SK-N-SH (cell line): Measurements from ENCODE around the gene ZNF148. TPM values are rescaled to one million over a fixed set of nuclear protein-coding genes. Genes with fewer than 3 reads are reported as not detected.

Experiments used
- CTCF ChIA-PET: fragments of 300-600, 350-600 bp; formaldehyde crosslinking; extraction: SDS; loops from one replicate; lab custom pipeline; 2021; lab: Yijun Ruan, JAX
- POLR2A ChIA-PET: fragments of 350-600 bp; sonication (Branson Sonifier 250); formaldehyde crosslinking; extraction: SDS; loops from one replicate; lab custom pipeline; 2020; ENCODE audit warnings: antibody characterized with exemption, inconsistent platforms; lab: Yijun Ruan, JAX
- DNase-seq: peaks from one replicate; pipeline ENCODE4 v3.0.0; 2012
- H2AFZ ChIP-seq: fragments of 200-600 bp; sonication (generic); 2 replicates; pipeline ENCODE4 v1.8.1; 2016; ENCODE audit warnings: antibody characterized with exemption, mild to moderate bottlenecking, low read depth
- H3F3A ChIP-seq: fragments of 200-600 bp; sonication (generic); replicated peaks from 2 replicates; pipeline ENCODE3; 2016; ENCODE audit warnings: antibody characterized with exemption, mild to moderate bottlenecking; ENCODE audit not compliant: insufficient read depth
- H3K27ac ChIP-seq, 2 experiments: fragments of 200-500 bp in 1 of 2; fragments of 200-600 bp in 1 of 2; sonication (Bioruptor generic) in 1 of 2; sonication (generic), shearing (Covaris generic) in 1 of 2; 2 replicates each; pipeline versions ENCODE4 v1.5.1 to v1.6.1; 2014 to 2016; ENCODE audit warnings: low read depth in 2 of 2, inconsistent platforms in 1 of 2, low read length in 1 of 2, mild to moderate bottlenecking in 1 of 2, mixed read lengths in 1 of 2
- H3K27me3 ChIP-seq: fragments of 200-600 bp; sonication (generic), shearing (Covaris generic); 2 replicates; pipeline ENCODE4 v1.6.1; 2016; ENCODE audit warnings: mixed run types; ENCODE audit not compliant: insufficient read depth
- H3K36me3 ChIP-seq, 2 experiments: fragments of 200-500 bp in 1 of 2; fragments of 200-600 bp in 1 of 2; sonication (Bioruptor generic) in 1 of 2; sonication (generic) in 1 of 2; replicated peaks in 1 of 2; 2 replicates each; pipeline versions ENCODE3 to v1.5.1; 2014 to 2016; ENCODE audit warnings: low read length in 1 of 2, mild to moderate bottlenecking in 1 of 2; ENCODE audit not compliant: insufficient read depth in 2 of 2, control insufficient read depth in 1 of 2
- H3K4me1 ChIP-seq, 2 experiments: fragments of 200-500 bp in 1 of 2; fragments of 200-600 bp in 1 of 2; sonication (Bioruptor generic) in 1 of 2; sonication (generic), shearing (Covaris generic) in 1 of 2; 2 replicates each; pipeline versions ENCODE4 v1.5.1 to v1.6.1; 2014 to 2016; ENCODE audit warnings: low read depth in 1 of 2, low read length in 1 of 2, mixed run types in 1 of 2; ENCODE audit not compliant: insufficient read depth in 2 of 2, control insufficient read depth in 1 of 2
- H3K4me2 ChIP-seq: fragments of 200-600 bp; sonication (generic), shearing (Covaris generic); 2 replicates; pipeline ENCODE4 v1.6.1; 2017; ENCODE audit warnings: mixed run types
- H3K4me3 ChIP-seq, 2 experiments: fragments of 200-500 bp in 1 of 2; fragments of 200-600 bp in 1 of 2; sonication (Bioruptor generic) in 1 of 2; sonication (generic), shearing (Covaris generic) in 1 of 2; 2 replicates each; pipeline versions ENCODE4 v1.5.1 to v1.8.1; 2014 to 2016; ENCODE audit warnings: low read depth in 2 of 2, inconsistent platforms in 1 of 2, low read length in 1 of 2, mild to moderate bottlenecking in 1 of 2, mixed read lengths in 1 of 2, moderate library complexity in 1 of 2
- H3K79me2 ChIP-seq: fragments of 200-600 bp; sonication (generic); 2 replicates; pipeline ENCODE4 v1.8.1; 2017; ENCODE audit warnings: mild to moderate bottlenecking; ENCODE audit not compliant: insufficient read depth
- H3K9ac ChIP-seq: fragments of 200-600 bp; sonication (generic); 2 replicates; pipeline ENCODE4 v1.6.1; 2017; ENCODE audit warnings: mixed run types
- H3K9me2 ChIP-seq: fragments of 200-600 bp; sonication (generic); 2 replicates; pipeline ENCODE4 v1.6.1; 2017; ENCODE audit warnings: mixed run types
- H3K9me3 ChIP-seq: fragments of 200-600 bp; sonication (generic); 2 replicates; pipeline ENCODE4 v1.6.1; 2017; ENCODE audit warnings: mixed run types, mild to moderate bottlenecking, moderate library complexity
- H4K20me1 ChIP-seq: fragments of 200-600 bp; sonication (generic); 2 replicates; pipeline ENCODE4 v1.6.1; 2017; ENCODE audit warnings: mild to moderate bottlenecking, mixed run types; ENCODE audit not compliant: insufficient read depth
- CTCF ChIP-seq: fragments of 200-600 bp; sonication (generic); IDR thresholded peaks from 2 replicates; pipeline ENCODE4 v1.6.1; 2017; ENCODE audit warnings: antibody characterized with exemption, mild to moderate bottlenecking, moderate library complexity
- ELF1 ChIP-seq: IDR thresholded peaks from 2 replicates; pipeline ENCODE4 v1.4.0; 2012
- FOXJ3 ChIP-seq: sonication (generic); formaldehyde crosslinking; IDR thresholded peaks from 2 replicates; pipeline ENCODE4 v1.5.1; 2020; ENCODE audit warnings: mild to moderate bottlenecking, missing genetic modification reagents
- GABPA ChIP-seq: IDR thresholded peaks from 2 replicates; pipeline ENCODE4 v1.4.0; 2012; ENCODE audit warnings: low read depth, mild to moderate bottlenecking
- JUND ChIP-seq: IDR thresholded peaks from 2 replicates; pipeline ENCODE4 v1.4.0; 2012
- PBX3 ChIP-seq: IDR thresholded peaks from 2 replicates; pipeline ENCODE4; 2012
- REST ChIP-seq: IDR thresholded peaks from 2 replicates; pipeline ENCODE4 v1.6.1; 2012; ENCODE audit warnings: mild to moderate bottlenecking, low read depth, low read length, moderate library complexity
- TCF12 ChIP-seq: IDR thresholded peaks from 2 replicates; pipeline ENCODE4 v1.4.0; 2012
- USF2 ChIP-seq: fragments of 150-350 bp; IDR thresholded peaks from 2 replicates; pipeline ENCODE4 v1.6.1; 2017; ENCODE audit warnings: antibody characterized with exemption, low read length, low read depth, borderline replicate concordance
- whole genome bisulfite sequencing: methylation state at CpG from one replicate; pipeline ENCODE4 v1.1.6; 2017; ENCODE audit warnings: low lambda C conversion rate; 5-methylcytosine and 5-hydroxymethylcytosine counted together
- polyA plus RNA-seq, 3 experiments: library from polyadenylated mRNA; depleted of rRNA; stranded (reverse); fragments of >200 nt; gene quantifications; 2 replicates each; pipeline ENCODE4 v1.2.3, GENCODE V29; 2012

ZNF148 gene
- polyA plus RNA-seq, 1 of the 3 experiments (the other 2 are of a cell fraction), result 5.1 TPM

GRCh38 chr3:125374996-125375941 lies at the start of gene ZNF148 (continued):
- TF ChIP-seq REST, result no peak
- peak; percentile 78 for TF ChIP-seq GABPA

- H3K9ac ChIP-seq, result no peak overlapping the region
- H2AFZ ChIP-seq, result no peak overlapping the region
- 88% methylated on average over 4 of the region's 4 CpGs for WGBS
Measured at GRCh38 chr3:125418306-125418705, 43.2 kb upstream of the ZNF148 start.

More at GRCh38 chr3:125418306-125418705, 43.2 kb upstream of the ZNF148 start:
- CTCF ChIA-PET, result interaction anchor here (5.2 kb wide), 1 partner anchor 20 kb away, joined by 38 read pairs; no protein-coding TSS in a partner anchor
- no peaks in the 10 kb centered on the region for H3K9me3 ChIP-seq
- TF ChIP-seq PBX3 (no peak), USF2 (no peak), CTCF (no peak), JUND (no peak), TCF12 (peak; percentile 29; the same call in 1 of the 2 replicates), ELF1 (no peak), FOXJ3 (CRISPR knock-in tag) (no peak)
- TF ChIP-seq, all 33 proteins: peak for 1
- Histone ChIP-seq H3K79me2 (no peaks in the 10 kb centered on the region), H3K27ac (no peak overlapping the region), H3F3A (peaks cover 7% of the 10 kb centered on the region), H3K4me2 (no peak overlapping the region), H3K4me1 (no peaks in the 10 kb centered on the region), H3K36me3 (no peaks in the 10 kb centered on the region), H3K4me3 (no peak overlapping the region), H3K9me2 (no peaks in the 10 kb centered on the region), H4K20me1 (no peaks in the 10 kb centered on the region), H3K27me3 (no peaks in the 10 kb centered on the region)
- no peak for DNase-seq
- POLR2A ChIA-PET, result no interaction called here
